Fibroblast of mammary gland (primary cell): ENCODE measurements around the gene TMEM141.
"Not testable (repeated sequence)": the region's sequence is repeated elsewhere in the genome, so short reads cannot be mapped to it uniquely, and the experiment has no call there.

ENCODE experiments used
- DNase-seq: peaks from one replicate; pipeline ENCODE4 v3.0.0-alpha.2; 2010; ENCODE audit warnings: low read depth
- H3K4me3 ChIP-seq: 2 replicates; pipeline ENCODE4 v1.5.1; 2011; ENCODE audit warnings: low read depth, mild to moderate bottlenecking, low read length, moderate library complexity; ENCODE audit not compliant: control insufficient read depth
- CTCF ChIP-seq: conservative IDR thresholded peaks from 2 replicates; pipeline ENCODE4 v1.5.1; 2011; ENCODE audit warnings: low read depth, low read length, inconsistent platforms; ENCODE audit not compliant: control insufficient read depth, insufficient read depth

TMEM141 gene

GRCh38 chr9:136829412-136829811 lies 38.3 kb downstream of the TMEM141 start:
- TF ChIP-seq CTCF, result no peak
- H3K4me3 ChIP-seq, result no peak overlapping the region
- no peak for DNase-seq

GRCh38 chr9:136829981-136830885 lies 39.1 kb downstream of the TMEM141 start:
- no peak for DNase-seq
- no peak overlapping the region for H3K4me3 ChIP-seq
- TF ChIP-seq CTCF, result no peak

GRCh38 chr9:136831002-136831719 lies 40.0 kb downstream of the TMEM141 start:
- no peak for DNase-seq
- no peak overlapping the region for H3K4me3 ChIP-seq
- TF ChIP-seq CTCF, result no peak

- no peak overlapping the region for H3K4me3 ChIP-seq
- no peak for DNase-seq
Measured at GRCh38 chr9:136831720-136832104, 40.6 kb downstream of the TMEM141 start.

GRCh38 chr9:136832581-136832980 lies 41.4 kb downstream of the TMEM141 start:
- no peak overlapping the region for H3K4me3 ChIP-seq
- DNase-seq, result no peak
- TF ChIP-seq CTCF, result no peak

More at GRCh38 chr9:136831720-136832104, 40.6 kb downstream of the TMEM141 start:
- no peak for TF ChIP-seq CTCF

- not testable (repeated sequence) for DNase-seq, H3K4me3 ChIP-seq
Measured at GRCh38 chr9:136833381-136834048, 42.4 kb downstream of the TMEM141 start.
